ENCODE data around the gene TMIGD3. TPM values are rescaled to one million over a fixed set of nuclear protein-coding genes. Genes with fewer than 3 reads are reported as not detected.

Gene TMIGD3
- total and polyA plus RNA-seq, 2 of the 4 experiments (the other 2 are of a cell fraction): under 0.01 to 0.12 TPM

DNA sequence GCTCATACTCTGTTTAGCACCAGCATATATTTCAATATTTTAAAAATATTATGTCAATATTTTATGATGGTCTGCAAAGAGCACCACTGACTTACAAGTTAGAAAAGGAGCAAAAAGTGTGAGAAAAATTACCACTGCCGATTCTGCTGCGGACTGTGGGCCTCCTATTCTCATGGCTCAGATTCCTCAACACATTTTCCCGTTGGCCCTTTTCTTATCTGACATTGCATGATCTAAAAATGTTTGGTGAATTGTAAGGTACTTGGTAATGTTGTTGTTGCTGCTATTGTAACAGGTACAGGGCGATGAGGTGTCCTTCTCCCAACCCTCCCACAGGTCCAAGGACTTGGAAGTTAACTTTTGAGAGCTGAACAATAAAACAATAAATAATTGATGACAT, 28.9 kb downstream of the TMIGD3 start:
- Histone ChIP-seq H3K56ac (ENCODE audit: extremely low read depth, insufficient read depth, low read length) (no peak overlapping the region), H3K4me3 (ENCODE audit: insufficient read depth, low read depth, low read length) (no peak overlapping the region), H2BK5ac (ENCODE audit: low read depth, low read length, poor library complexity, severe bottlenecking) (no peak overlapping the region), H3K4me1 (ENCODE audit: control insufficient read depth, insufficient read depth, low read length) (no peaks in the 10 kb centered on the region), H3K9me3 (ENCODE audit: control insufficient read depth, insufficient read depth, low read length) (no peaks in the 10 kb centered on the region), H2AK5ac (ENCODE audit: low read depth, low read length) (no peak overlapping the region), H3K9me1 (ENCODE audit: insufficient read depth, low read length) (no peaks in the 10 kb centered on the region), H3K79me1 (ENCODE audit: low read depth in 1 of 2, low read length in 2 of 2) (no peaks in the 10 kb centered on the region), H3K4ac (ENCODE audit: low read depth, low read length) (no peak overlapping the region), H3K23ac (ENCODE audit: low read depth, low read length) (no peak overlapping the region), H2BK15ac (ENCODE audit: low read depth, low read length) (no peak overlapping the region), H2AK9ac (replicated peaks; ENCODE audit: low read depth, low read length, poor library complexity) (no peak overlapping the region), H4K8ac (ENCODE audit: low read depth in 2 of 2, low read length in 2 of 2) (no peak overlapping the region), H4K91ac (ENCODE audit: insufficient read depth, low read depth, low read length) (no peak overlapping the region), H2BK120ac (ENCODE audit: low read depth, low read length) (no peak overlapping the region), H3K27me3 (ENCODE audit: control insufficient read depth, insufficient read depth, low read length) (no peaks in the 10 kb centered on the region), H3K9ac (ENCODE audit: low read depth, low read length) (no peak overlapping the region), H3K36me3 (ENCODE audit: control insufficient read depth, insufficient read depth, low read length) (peaks cover 3% of the 10 kb centered on the region), H3K27ac (ENCODE audit: insufficient read depth, low read length) (no peak overlapping the region), H3K18ac (ENCODE audit: low read depth, low read length) (no peak overlapping the region), H3K4me2 (ENCODE audit: low read depth, low read length) (no peak overlapping the region), H4K5ac (ENCODE audit: low read depth, low read length) (no peak overlapping the region), H2BK20ac (ENCODE audit: low read depth, low read length) (no peak overlapping the region), H3K14ac (replicated peaks; ENCODE audit: low read depth, low read length) (no peak overlapping the region), H4K20me1 (ENCODE audit: insufficient read depth, low read length) (no peaks in the 10 kb centered on the region), H2AFZ (replicated peaks; ENCODE audit: low read length, poor library complexity) (no peak overlapping the region)
- no TSS peak for BruUV-seq (replicated peaks)
- no peak for DNase-seq
- TF ChIP-seq ELK1 (IDR thresholded peaks at IDR 0.05; ENCODE audit: borderline replicate concordance, low read depth, low read length): no peak
- no peak for TF ChIP-seq BHLHE40 (IDR thresholded peaks at IDR 0.05; ENCODE audit: low read depth, low read length)
- no peak for TF ChIP-seq FOS (IDR thresholded peaks at IDR 0.05; ENCODE audit: low read depth, low read length)
- TF ChIP-seq SMC3 (IDR thresholded peaks at IDR 0.05; ENCODE audit: low read depth, low read length): no peak
- TF ChIP-seq POLR2A (IDR thresholded peaks at IDR 0.05; ENCODE audit: low read depth, low read length): no peak
- TF ChIP-seq RCOR1 (IDR thresholded peaks at IDR 0.05; ENCODE audit: insufficient replicate concordance, low read length): no peak
- no peak for TF ChIP-seq CEBPB (IDR thresholded peaks at IDR 0.05; ENCODE audit: low read depth, low read length)
- TF ChIP-seq CHD1 (IDR thresholded peaks at IDR 0.05; ENCODE audit: low read depth, low read length): no peak
- no peak for TF ChIP-seq MAFK (IDR thresholded peaks at IDR 0.05; ENCODE audit: low read depth, low read length)
- no peak for TF ChIP-seq NFE2L2 (IDR thresholded peaks at IDR 0.05; ENCODE audit: low read depth, low read length)
- intact Hi-C loops (cut with micrococcal nuclease) (no loop called here), dilution Hi-C loops (cut with HindIII; ENCODE audit: low sequenced_read_pairs, unreplicated experiment) (loop anchor here (25.0 kb wide), 1 partner anchor 288 kb away; the partner anchor contains the start of gene DDX20), in situ Hi-C loops (cut with MboI; ENCODE audit: low sequenced_read_pairs) (no loop called here)
- no CpG with 5 or more reads among the region's 4 CpGs for WGBS, 2 experiments (ENCODE audit: extremely low coverage in 2 of 2, insufficient read length in 1 of 2)
- ChIA-PET POLR2A (ENCODE audit: unreplicated experiment) (no interaction called here), CTCF (no interaction called here)
- ATAC-seq (ENCODE audit: low read depth): no peak
